G401.6 (cell line): ENCODE results near the gene ARHGAP42.
"Not testable (repeated sequence)": the region's sequence is repeated elsewhere in the genome, so short reads cannot be mapped to it uniquely, and the experiment has no call there.

Experiments
- FAIRE-seq: peaks from 2 replicates; lab custom pipeline; 2012; peaks lifted over from hg19 to GRCh38; lab: Jason Lieb, UNC

ARHGAP42 gene

DNA sequence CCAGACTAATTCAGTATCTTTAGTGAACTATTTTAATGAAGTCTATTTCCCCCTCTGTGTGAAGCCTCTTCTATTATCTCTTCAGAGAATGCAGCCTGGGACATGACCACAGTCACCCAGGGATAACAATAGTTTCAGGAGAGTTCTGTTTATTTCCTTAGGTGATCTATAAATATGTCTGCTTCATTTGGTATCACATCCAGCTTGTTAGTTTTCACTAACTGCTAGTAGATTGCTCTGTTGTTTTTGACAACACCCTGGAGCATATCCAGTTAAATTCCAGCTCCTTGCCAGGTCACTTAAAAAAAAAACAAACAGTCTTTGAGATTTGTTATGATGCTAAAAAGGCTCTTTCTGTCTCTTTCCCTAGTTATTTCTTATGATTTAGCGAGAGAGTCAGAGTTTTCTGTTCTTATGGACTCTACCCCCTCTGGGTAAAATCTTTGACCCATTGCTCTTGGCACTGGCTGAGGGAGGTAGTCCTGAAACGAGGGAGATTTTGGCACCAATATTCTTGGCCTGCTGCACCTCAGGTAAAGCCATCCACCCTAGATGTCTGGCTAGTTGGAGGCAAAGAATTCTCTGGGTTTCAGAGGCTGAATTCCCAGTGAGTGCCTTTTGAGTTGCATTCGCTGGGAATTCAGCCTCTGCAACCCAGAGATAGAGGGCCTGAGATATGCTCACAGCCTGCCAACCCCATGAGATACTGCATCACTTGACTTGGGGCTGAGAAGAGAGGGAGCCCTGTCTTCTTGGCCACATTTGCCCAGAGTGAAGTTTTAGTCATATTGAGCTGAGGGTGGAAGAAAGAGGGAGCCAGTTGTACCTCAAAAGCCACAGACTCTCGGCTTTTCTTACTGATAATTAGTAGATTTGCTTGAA, 283.4 kb downstream of the ARHGAP42 start:
- no peak for FAIRE-seq

DNA sequence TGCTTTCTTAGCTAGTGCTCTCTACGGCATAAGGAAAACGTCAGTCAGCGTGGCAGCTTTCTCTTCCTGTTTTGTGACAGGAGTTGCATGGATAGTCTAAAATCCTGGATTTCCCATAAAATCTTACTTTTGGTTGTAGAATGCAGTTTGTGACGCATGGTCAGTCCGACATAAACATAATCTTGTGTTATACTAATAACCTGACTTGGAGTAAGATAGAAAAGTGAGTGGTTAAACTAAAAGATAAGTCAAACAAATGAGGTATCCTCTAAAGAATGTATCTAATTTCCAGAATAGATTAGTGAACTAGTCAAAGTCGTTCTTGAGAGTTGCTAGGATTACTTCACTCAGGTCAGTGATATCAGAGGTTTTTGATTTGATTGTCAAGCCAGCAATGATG, 285.0 kb downstream of the ARHGAP42 start:
- FAIRE-seq, result no peak

DNA sequence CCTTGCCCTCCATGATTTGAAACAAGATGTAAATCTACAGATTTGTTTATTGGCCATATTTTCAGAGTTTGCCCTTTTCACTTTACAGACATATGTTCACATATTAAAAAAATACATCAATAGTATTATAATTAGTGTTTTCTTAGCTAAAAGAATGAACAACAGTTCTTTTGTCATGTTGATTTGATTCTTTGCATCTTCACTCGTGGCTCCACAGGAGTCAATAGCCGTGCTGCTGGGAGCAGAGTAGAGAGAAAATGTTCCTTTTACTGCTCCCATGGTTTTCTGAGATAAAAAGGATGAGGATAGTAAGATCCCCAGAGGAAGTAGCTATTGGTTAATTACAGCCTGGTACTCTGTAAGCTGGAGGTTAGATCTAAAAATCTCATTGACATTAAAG, 291.4 kb downstream of the ARHGAP42 start:
- FAIRE-seq, result no peak

DNA sequence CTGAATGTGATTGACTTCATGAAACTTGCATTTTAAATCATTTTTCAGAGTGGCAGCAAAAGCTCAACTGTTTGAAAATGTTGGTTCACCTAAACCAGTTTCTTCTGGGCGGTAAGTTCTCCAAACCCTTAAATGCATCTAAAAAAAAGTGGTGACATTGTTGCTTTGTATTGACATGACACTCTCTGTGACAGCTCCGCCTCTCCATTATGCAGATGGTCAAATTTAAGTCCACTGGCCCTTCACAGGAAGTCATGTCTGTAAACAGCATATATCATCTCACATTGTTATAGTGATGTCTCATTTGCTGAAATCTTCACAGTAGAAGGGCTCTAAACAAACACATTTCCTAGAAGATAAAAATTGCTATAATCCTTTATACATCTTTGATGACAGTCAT, 291.9 kb downstream of the ARHGAP42 start:
- FAIRE-seq, result no peak

DNA sequence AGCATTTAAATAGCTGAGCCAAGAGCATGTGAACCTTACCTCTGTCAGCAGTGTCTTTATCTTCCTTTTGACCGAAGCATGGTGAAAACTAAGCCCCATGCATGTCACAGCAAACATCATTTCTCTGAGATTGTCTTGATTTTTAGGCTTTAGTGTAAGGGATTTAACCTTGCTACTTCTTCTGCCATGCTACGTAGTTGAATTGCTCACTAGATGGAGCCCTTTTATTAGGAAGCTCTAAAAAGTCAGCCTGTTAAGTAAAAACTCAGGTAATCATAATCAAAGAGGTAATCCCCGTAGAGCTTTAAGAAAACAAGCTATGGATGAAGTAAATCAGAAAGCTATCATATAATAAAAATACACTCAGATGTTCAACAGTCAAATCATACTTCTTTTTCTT, 293.1 kb downstream of the ARHGAP42 start:
- FAIRE-seq, result no peak

DNA sequence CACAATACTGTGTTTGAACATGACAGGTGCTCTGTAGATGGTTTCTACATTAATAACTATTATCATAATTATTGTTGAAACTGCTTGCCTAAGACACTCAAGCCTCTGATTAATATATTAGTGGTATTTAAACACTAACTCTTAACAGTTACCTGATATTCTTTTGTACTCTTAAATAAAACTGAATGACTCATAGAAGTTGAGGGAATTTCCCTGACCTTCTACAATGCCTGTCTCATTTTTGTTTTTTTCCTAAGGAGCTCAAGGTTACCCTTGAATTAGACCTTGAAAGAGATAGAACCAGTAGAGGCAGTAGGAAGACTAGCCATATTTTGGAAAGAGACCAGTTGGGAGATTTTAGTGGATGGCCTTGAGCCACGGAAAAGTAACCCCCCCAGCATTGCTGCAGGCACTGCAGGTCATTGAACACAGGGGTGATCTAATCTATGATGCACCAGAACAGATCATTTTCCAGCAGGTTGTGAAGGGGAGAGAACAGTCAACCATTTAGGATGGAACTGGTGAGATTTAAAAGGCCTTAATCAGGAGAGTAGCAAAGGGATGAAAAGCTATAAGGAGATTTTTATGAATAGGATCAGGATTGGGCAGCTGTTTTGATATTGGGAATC, 294.2 kb downstream of the ARHGAP42 start:
- no peak for FAIRE-seq

DNA sequence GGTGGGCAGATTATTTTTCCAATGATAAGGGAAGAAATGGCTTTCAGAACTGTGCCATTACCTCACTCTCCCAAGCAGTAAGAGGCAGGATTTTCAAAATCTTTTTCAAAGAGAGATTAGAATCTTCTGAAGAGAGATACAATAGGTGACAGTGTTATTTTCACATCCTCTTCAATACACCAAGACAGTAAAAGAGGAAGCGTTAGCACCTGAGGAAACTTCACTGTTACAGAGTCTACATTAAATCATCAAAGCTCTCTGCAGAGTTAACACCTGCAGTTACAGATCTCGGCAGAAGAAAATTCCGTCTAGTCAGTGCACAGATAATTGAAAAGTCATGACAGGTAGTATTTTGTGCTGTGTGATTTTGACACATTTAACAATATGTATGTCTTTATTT, 297.6 kb downstream of the ARHGAP42 start:
- no peak for FAIRE-seq

DNA sequence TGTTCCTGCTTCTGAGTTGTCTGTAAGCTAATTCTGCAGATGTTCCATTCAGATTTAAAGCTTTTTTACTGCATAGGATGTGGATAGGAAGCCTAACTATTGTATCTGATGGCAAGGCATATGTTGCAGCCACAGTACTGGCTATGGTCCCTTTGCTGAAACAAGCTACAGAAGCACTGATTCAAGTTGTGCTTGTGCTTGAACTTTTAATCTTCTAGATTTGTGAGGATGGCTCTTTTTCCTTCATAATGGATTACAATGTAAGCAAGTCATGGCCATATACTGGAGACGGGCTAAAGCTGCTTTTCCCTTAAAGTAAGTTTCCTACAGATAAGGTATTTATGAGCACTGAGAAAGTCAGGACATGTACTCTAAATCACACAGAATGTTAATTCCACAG, 303.8 kb downstream of the ARHGAP42 start:
- no peak for FAIRE-seq

DNA sequence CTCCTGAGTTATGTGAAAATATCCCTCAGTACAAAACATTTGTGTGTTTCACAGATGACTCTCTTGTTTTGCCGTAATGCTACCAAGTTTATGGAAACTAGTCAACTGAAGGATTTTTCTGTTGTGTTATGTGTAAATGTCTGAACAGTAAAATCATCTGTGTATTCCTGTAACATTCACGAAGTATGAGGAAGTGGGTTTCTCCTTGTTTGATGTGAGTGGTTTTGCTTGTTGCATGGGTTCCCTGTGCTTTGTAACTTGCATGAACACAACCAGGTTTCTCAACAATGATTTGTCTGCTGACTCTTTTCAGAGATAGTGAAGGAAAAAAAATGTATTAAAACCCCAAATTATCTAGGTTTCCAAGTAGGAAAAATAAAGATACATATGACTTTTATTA, 304.5 kb downstream of the ARHGAP42 start:
- no peak for FAIRE-seq

DNA sequence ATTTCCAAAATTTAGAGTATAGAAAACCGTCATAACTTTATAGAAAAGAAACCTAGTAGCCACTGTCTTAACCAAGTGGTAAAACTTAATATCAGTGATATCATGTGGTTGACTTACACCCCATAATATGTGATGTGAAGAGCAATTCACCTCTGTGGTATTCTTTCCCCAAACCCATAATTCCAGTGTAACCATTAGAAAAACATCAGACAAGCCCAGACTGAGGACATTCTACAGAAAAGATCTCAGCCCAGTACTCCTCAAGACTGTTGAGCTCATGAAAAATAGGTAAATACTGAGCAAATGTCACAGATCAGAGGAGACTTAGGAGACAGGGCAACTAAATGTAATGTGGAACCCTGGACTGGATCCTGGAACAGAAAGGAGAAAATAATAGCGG, 307.9 kb downstream of the ARHGAP42 start:
- FAIRE-seq, result no peak

DNA sequence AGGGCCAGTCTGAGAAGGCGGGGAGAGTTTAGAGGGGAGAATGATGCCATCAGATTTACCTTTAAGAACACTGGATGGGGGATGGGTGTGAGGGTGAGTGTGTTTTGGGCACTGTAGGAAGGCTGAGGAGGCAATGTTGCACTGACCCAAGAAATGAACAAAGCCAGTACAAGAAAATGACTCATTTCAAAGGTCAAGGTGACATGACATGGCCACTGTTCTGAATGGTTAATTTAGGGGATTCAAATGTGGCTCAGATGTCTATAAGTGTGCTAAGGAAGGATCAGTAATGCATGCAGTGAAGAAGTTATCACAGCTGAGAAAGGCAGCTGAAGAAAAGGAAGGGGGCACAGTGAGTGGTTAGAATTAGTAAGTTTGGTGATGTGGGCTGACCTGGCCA, 312.7 kb downstream of the ARHGAP42 start:
- FAIRE-seq, result no peak

DNA sequence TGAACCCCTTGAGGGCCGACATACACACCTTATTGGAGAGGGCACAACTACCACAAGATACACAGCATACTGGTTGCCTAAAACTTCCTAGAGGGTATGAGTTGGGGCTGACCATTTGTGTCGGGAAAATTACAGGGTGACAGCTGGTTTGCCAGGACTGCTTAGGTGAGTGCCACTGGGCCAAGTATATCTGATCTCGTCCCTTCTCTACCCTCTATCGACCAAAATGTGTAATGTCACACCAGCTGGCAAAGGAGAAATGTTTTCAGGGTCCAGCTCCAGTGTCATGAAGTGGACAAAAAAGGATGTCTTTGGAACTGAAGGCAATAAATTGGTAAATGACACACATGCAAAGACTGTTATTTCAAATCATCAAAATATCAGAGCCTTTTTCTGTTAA, 316.4 kb downstream of the ARHGAP42 start:
- no peak for FAIRE-seq

DNA sequence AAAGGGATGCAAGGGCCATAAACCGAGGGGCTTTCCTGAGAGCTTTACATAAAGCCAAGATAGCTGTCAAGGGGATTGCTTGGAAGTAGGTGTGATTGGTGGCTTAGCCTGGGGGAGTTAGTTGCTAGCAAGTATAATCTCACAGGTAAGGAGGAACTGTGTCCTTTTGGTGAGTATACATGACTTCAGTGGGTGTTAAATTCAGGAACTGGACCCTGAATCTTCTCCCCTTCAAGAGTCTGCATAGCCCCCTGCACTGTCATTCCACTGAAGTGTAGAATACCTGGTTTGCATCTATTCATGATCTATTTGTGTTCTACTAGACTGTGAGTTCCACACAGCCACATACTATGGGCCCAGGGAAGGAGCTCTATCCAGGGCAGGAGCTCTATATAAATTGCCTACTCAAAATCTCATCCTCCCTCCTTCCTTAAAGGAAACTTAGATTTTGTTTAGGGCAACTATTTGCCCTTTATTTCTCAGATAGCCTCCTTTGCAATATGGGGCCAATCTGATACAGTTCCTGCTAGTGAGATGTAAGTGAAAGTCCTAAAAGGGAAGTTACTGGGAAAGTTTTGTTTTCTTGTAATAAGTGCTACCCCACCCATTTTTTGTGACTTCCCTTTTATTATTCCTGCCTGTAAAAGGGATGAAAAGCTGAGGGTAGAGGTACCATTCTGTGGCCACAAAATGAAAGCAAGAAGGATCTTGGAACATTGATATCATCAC, 322.0 kb downstream of the ARHGAP42 start:
- FAIRE-seq, result no peak

DNA sequence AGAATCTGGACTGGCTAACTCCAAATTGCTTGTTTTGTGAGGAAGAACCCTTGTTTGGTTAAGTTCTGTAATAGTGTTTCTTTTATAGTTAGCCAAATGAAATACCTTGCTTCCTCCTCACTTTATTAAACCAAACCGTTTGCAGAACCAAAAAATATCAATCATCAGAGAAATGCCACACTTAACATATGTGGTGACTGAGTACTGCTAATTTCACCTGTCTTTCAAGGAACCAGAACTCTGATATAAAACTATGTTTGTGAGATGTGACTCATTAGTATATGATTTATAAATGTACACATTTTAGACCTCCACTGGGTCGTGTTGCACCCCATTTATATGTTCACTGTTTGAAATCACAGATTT, 322.6 kb downstream of the ARHGAP42 start:
- no peak for FAIRE-seq

DNA sequence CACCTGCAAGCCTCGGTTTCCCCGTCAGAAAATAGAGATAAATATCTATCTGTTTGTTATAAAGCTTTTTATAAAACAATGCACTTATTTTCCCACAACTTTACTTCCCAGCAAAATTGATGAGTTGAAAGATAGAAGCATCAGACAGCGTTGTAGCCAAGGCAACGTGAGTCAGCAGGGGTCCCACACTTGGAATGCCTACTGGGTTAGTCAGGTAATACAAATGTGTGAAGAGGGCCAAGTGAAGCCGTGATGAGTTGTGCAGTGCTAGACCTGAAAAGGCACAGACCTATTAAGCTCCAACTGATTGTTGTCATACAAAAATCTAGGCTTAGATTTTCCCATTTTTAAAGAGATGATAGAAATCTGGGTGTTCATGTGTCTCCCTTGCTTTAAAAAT, 323.8 kb downstream of the ARHGAP42 start:
- FAIRE-seq, result no peak

DNA sequence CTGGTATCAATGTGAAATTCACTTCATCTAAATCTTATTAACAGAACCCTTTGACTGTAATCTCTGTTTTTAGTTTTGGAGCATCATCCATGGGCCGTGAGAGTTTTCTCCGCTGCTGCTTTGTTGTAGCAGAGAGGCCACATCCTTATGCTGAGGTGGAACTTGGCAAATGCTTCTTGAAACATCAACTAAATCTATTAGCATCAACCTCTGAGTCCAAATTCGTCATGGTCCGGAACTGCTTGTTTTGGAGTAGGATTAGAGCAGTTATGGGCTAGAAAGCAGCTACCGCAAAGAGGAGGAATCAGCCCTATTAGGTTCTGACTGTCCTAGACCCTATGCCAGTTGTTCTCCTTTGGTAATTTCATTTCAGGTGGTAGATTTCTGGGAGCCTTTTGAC, 324.8 kb downstream of the ARHGAP42 start:
- FAIRE-seq, result no peak

DNA sequence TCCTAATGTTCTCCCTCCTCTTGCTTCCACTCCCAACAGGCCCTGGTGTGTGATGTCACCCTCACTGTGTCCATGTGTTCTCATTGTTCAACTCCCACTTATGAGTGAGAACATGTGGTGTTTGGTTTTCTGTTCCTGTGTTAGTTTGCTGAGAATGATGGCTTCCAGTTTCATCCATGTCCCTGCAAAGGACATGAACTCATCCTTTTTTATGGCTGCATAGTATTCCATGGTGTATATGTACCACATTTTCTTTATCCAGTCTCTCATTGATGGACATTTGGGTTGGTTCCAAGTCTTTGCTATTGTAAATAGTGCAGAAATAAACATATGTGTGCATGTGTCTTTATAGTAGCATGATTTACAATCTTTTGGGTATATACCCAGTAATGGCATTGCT, 326.6 kb downstream of the ARHGAP42 start:
- FAIRE-seq, result not testable (repeated sequence)

DNA sequence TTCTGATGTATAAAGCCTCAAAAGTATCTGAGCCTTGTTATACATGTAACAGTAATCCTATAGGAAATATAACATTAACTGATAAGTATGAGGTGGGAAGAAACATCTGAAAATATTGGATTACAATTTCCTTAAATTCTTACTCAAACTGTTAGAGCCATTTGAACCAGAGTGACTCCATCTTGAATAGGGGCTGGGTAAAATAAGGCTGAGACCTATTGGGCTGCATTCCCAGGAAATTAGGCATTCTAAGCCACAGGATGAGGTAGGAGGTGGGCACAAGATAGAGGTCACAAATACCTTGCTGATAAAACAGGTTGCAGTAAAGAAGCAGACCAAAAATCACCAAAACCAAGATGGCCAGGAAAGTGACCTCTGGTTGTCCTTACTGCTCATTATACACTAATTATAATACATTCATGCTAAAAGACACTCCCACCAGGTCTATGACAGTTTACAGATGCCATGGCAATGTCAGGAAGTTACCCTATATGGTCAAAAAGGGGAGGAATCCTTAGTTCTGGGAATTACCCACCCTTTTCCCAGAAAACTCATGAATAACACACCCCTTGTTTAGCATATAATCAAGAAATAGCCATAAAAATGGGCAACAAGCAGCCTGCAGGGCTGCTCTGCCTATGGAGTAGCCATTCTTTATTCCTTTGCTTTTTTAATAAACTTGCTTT, 327.7 kb downstream of the ARHGAP42 start:
- no peak for FAIRE-seq

DNA sequence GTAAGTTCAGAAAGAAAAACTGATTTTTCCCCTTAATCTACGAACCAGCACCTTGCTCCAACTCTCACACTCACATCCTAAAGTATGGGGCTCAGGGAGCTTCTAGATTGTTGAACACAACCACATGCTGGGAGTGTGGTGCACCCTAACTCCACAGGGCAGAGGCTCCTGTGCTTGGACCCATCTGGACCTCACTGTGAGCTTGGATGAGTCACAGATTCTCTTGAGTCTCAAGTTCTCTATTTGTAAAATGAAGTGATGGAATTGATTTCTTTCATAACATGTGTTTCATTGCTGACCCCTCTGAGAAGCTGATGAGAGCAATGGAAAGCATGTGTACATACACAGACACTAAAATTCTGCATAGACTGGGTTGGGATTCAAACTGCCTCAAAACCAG, 332.8 kb downstream of the ARHGAP42 start:
- FAIRE-seq, result no peak

DNA sequence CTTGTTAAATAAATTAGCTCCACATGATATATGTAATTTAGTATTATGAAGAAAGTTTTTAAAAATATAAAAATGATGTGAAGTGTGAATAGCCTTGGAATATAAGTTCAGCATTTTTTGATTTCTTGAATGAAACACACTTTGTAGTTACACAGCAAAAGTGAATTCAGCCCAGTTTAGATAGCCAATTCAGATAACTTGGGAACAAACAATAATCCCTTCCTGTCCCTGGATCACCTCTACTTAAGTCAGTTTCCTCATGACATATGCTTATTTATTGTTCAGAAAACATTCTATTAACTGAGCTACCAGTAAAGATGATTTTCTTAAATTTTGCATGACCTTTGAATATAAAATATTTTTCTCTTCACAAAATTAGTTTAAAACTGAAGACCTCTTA, 335.2 kb downstream of the ARHGAP42 start:
- FAIRE-seq, result no peak

DNA sequence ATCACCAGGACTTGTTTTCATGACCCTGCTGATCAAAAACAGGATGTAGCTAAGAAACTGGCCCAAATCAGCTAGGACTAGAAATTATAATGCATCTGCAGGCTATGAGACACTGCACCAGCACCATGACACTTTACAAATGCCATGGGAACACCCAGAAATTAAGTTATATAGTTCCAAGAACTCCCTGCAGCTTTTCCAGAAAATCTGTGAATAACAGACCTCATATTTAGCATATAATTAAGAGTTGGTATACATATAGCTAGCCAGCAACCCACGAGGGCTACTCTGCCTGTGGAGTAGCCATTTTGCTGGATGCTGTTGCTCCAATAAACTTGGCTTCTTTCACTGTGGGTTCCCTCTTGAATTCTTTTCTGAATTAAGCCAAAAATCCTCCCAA, 341.6 kb downstream of the ARHGAP42 start:
- FAIRE-seq, result no peak

DNA sequence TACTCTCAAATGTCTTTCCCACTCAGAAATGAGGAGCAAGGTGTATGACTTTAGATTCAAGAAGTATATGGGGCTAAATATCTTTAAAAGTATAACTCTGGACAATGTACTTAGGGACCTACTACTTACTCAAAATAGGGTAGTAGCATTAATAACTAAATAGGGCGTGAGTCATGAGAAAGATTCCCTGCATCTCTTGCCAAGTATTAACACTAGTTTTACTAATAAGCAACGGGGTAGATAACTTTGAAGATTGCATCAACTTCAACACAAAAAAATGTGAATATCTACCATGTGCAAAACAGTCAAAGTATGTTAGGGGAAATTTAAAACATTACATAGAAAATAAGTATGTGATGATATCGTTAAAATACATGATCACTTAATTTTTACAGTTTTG, 342.9 kb downstream of the ARHGAP42 start:
- no peak for FAIRE-seq

DNA sequence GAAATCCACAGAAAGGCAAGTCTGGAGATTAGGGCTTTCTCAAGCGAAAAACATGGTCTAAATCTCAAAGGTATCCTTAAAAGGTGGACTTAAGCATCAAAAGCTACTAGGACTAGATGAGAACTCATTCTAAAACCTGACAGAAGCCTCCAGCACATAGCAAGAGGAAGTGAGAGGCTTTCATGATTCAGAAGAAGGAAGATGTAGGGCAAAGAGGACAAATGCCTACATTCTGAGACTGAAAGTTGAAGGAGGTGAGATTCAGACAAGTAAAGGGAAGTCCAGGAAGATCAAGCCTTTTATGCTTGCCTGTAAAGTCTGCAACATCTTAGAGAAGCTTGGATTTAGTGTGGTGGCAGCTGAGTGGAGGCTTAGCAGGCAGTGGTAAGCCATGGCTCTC, 343.6 kb downstream of the ARHGAP42 start:
- FAIRE-seq, result no peak
